Hepatocyte (in vitro differentiated cells): ENCODE results near the gene HOXB13. TPM values are rescaled to one million over a fixed set of nuclear protein-coding genes. Genes with fewer than 3 reads are reported as not detected.

ENCODE experiments used
- DNase-seq: peaks from one replicate; pipeline ENCODE4 v3.0.0-alpha.2; 2016; ENCODE audit warnings: low spot score
- H2AFZ ChIP-seq: fragments of 200-600 bp; sonication (generic); 2 replicates; pipeline ENCODE4 v1.6.0; 2016; ENCODE audit warnings: antibody characterized with exemption, mild to moderate bottlenecking
- H3K27ac ChIP-seq: fragments of 200-600 bp; sonication (generic); 2 replicates; pipeline ENCODE4 v1.5.1; 2016; ENCODE audit warnings: mild to moderate bottlenecking
- H3K27me3 ChIP-seq: fragments of 200-600 bp; sonication (generic); 2 replicates; pipeline ENCODE4 v1.6.1; 2016
- H3K36me3 ChIP-seq: fragments of 200-600 bp; sonication (generic); replicated peaks from 2 replicates; pipeline ENCODE4 v1.5.1; 2016; ENCODE audit warnings: low read depth; ENCODE audit not compliant: insufficient read depth
- H3K4me1 ChIP-seq: fragments of 200-600 bp; sonication (generic); 2 replicates; pipeline ENCODE4 v1.5.1; 2016; ENCODE audit warnings: mild to moderate bottlenecking, moderate library complexity; ENCODE audit not compliant: insufficient read depth
- H3K4me2 ChIP-seq: fragments of 200-600 bp; sonication (generic); 2 replicates; pipeline ENCODE4 v1.6.0; 2016
- H3K4me3 ChIP-seq: fragments of 200-600 bp; sonication (generic); 2 replicates; pipeline ENCODE4 v1.5.1; 2016; ENCODE audit warnings: mild to moderate bottlenecking
- H3K79me2 ChIP-seq: fragments of 200-600 bp; sonication (generic); 2 replicates; pipeline ENCODE4 v1.6.0; 2017; ENCODE audit warnings: mild to moderate bottlenecking
- H3K9me2 ChIP-seq: fragments of 200-600 bp; sonication (generic); replicated peaks from 2 replicates; pipeline ENCODE4 v1.6.0; 2017; ENCODE audit warnings: mild to moderate bottlenecking; ENCODE audit not compliant: insufficient read depth
- H3K9me3 ChIP-seq: fragments of 200-600 bp; sonication (generic); 2 replicates; pipeline ENCODE4 v1.5.1; 2016; ENCODE audit warnings: low read depth, mild to moderate bottlenecking
- H4K20me1 ChIP-seq: fragments of 200-600 bp; sonication (generic); 2 replicates; pipeline ENCODE4 v1.6.0; 2016; ENCODE audit warnings: mild to moderate bottlenecking; ENCODE audit not compliant: insufficient read depth, poor library complexity, severe bottlenecking
- CTCF ChIP-seq: fragments of 200-600 bp; sonication (generic); IDR thresholded peaks from 2 replicates; pipeline ENCODE4 v1.5.1; 2016; ENCODE audit warnings: antibody characterized with exemption, mild to moderate bottlenecking; ENCODE audit not compliant: poor library complexity
- EZH2 ChIP-seq: fragments of 200-600 bp; sonication (generic); IDR thresholded peaks from 2 replicates; pipeline ENCODE4 v1.6.1; 2016; ENCODE audit warnings: antibody characterized with exemption, mild to moderate bottlenecking, borderline replicate concordance
- EZH2phosphoT487 ChIP-seq: fragments of 200-600 bp; sonication (generic); IDR thresholded peaks from one replicate; pipeline ENCODE4 v1.6.1; 2018; ENCODE audit warnings: antibody characterized with exemption, mild to moderate bottlenecking, low read depth, moderate library complexity; ENCODE audit not compliant: unreplicated experiment, severe bottlenecking
- WGBS: methylation state at CpG from one replicate; pipeline ENCODE4 v1.1.6; 2016; ENCODE audit warnings: low lambda C conversion rate; ENCODE audit errors: missing lambda C conversion rate; 5-methylcytosine and 5-hydroxymethylcytosine counted together
- polyA plus RNA-seq: library from polyadenylated mRNA; unstranded; fragments of >200 nt; fragmentation: Nextera tagmentation; extraction: Ambion mirVana; gene quantifications from 2 replicates; pipeline ENCODE4 v1.2.1, GENCODE V29; 2016
- total RNA-seq: library from RNA; depleted of rRNA; stranded (reverse); fragments of >200 nt; gene quantifications from 2 replicates; pipeline ENCODE4 v1.2.3, GENCODE V29; 2014

Gene HOXB13
- total and polyA plus RNA-seq, 2 experiments from 2014 or later, result 0.13 to 0.28 TPM

GRCh38 chr17:48715496-48716399, 12.8 kb downstream of the HOXB13 start:
- Histone ChIP-seq H3K27ac (no peak overlapping the region), H4K20me1 (no peaks in the 10 kb centered on the region), H3K4me2 (no peak overlapping the region), H3K9me2 (no peaks in the 10 kb centered on the region), H2AFZ (no peak overlapping the region), H3K27me3 (peaks cover 94% of the 10 kb centered on the region), H3K36me3 (no peaks in the 10 kb centered on the region), H3K4me3 (no peak overlapping the region), H3K9me3 (no peaks in the 10 kb centered on the region), H3K79me2 (no peaks in the 10 kb centered on the region), H3K4me1 (peaks cover 11% of the 10 kb centered on the region)
- 45% methylated on average over 5 of the region's 5 CpGs for WGBS
- no peak for DNase-seq
- no peak for TF ChIP-seq EZH2
- TF ChIP-seq CTCF, result no peak
- TF ChIP-seq EZH2phosphoT487, result no peak

GRCh38 chr17:48711128-48711527, 17.4 kb downstream of the HOXB13 start:
- Histone ChIP-seq H3K4me1 (no peaks in the 10 kb centered on the region), H3K36me3 (no peaks in the 10 kb centered on the region), H3K27me3 (peaks cover 91% of the 10 kb centered on the region), H3K4me2 (no peak overlapping the region), H3K4me3 (no peak overlapping the region), H3K27ac (no peak overlapping the region), H3K79me2 (no peaks in the 10 kb centered on the region), H2AFZ (no peak overlapping the region), H4K20me1 (no peaks in the 10 kb centered on the region), H3K9me3 (no peaks in the 10 kb centered on the region), H3K9me2 (no peaks in the 10 kb centered on the region)
- 73% methylated on average over 4 of the region's 4 CpGs for WGBS
- TF ChIP-seq EZH2phosphoT487 (no peak), EZH2 (no peak), CTCF (no peak)
- DNase-seq, result no peak

- Histone ChIP-seq H2AFZ (no peak overlapping the region), H3K4me3 (no peak overlapping the region)
These were observed 23.9 kb downstream of the HOXB13 start for GRCh38 chr17:48704361-48705248.

More at GRCh38 chr17:48704361-48705248, 23.9 kb downstream of the HOXB13 start:
- no peak for TF ChIP-seq CTCF
- no peak for TF ChIP-seq EZH2phosphoT487
- TF ChIP-seq EZH2, result no peak
- Histone ChIP-seq H3K4me1 (no peaks in the 10 kb centered on the region), H3K36me3 (no peaks in the 10 kb centered on the region), H3K79me2 (no peaks in the 10 kb centered on the region), H3K27me3 (peaks cover 94% of the 10 kb centered on the region), H3K9me3 (no peaks in the 10 kb centered on the region), H3K9me2 (no peaks in the 10 kb centered on the region), H4K20me1 (no peaks in the 10 kb centered on the region), H3K4me2 (no peak overlapping the region), H3K27ac (no peak overlapping the region)
- WGBS, result 80% methylated on average over 11 of the region's 11 CpGs
- DNase-seq, result no peak
